Liver (tissue), 9 donors: ENCODE results near the gene PAPOLA. TPM values are rescaled to one million over a fixed set of nuclear protein-coding genes. Genes with fewer than 3 reads are reported as not detected.

ENCODE experiments used
- DNase-seq: peaks from one replicate; pipeline ENCODE4 v3.0.0-alpha.2; 2017; ENCODE audit warnings: low spot score
- H3K27ac ChIP-seq, 2 donors: one replicate each; pipeline ENCODE4 v1.7.0; 2013; ENCODE audit warnings: inconsistent platforms in 2 of 2, low read length in 2 of 2, control low read depth in 1 of 2, low read depth in 1 of 2, mild to moderate bottlenecking in 1 of 2
- H3K27me3 ChIP-seq, 4 donors: one replicate each; pipeline versions ENCODE4 v1.6.1 to v1.7.0; 2013; ENCODE audit warnings: low read length in 3 of 4, inconsistent platforms in 1 of 4, mild to moderate bottlenecking in 1 of 4, moderate library complexity in 1 of 4; ENCODE audit not compliant: control insufficient read depth in 4 of 4, insufficient read depth in 4 of 4
- H3K36me3 ChIP-seq, 4 donors: one replicate each; pipeline versions ENCODE4 v1.6.1 to v1.7.0; 2013; ENCODE audit warnings: low read length in 3 of 4, mild to moderate bottlenecking in 3 of 4, low read depth in 1 of 4, moderate library complexity in 1 of 4; ENCODE audit not compliant: control insufficient read depth in 4 of 4, insufficient read depth in 3 of 4
- H3K4me1 ChIP-seq, 4 donors: one replicate each; pipeline versions ENCODE4 v1.6.1 to v1.7.0; 2013; ENCODE audit warnings: low read length in 3 of 4, mild to moderate bottlenecking in 3 of 4, moderate library complexity in 1 of 4; ENCODE audit not compliant: control insufficient read depth in 4 of 4, insufficient read depth in 4 of 4
- H3K4me3 ChIP-seq, 3 donors: one replicate each; pipeline versions ENCODE4 v1.6.1 to v1.7.0; 2013; ENCODE audit warnings: low read length in 3 of 3, control low read depth in 1 of 3, low read depth in 1 of 3, mild to moderate bottlenecking in 1 of 3
- H3K9ac ChIP-seq, 2 donors: one replicate each; pipeline ENCODE4 v1.7.0; 2013; ENCODE audit warnings: low read length in 2 of 2, mild to moderate bottlenecking in 2 of 2, moderate library complexity in 2 of 2, control low read depth in 1 of 2, low read depth in 1 of 2
- H3K9me3 ChIP-seq, 4 donors: one replicate each; pipeline versions ENCODE4 v1.6.1 to v1.7.0; 2013; ENCODE audit warnings: low read length in 3 of 4; ENCODE audit not compliant: control insufficient read depth in 4 of 4
- ATF3 ChIP-seq: IDR thresholded peaks from 2 replicates; pipeline ENCODE4 v1.6.1; 2016; ENCODE audit warnings: antibody characterized with exemption
- CTCF ChIP-seq: fragments of 150-350 bp; IDR thresholded peaks from 2 replicates; pipeline ENCODE4 v1.5.1; 2017; ENCODE audit warnings: improper control_type of control experiment, low read depth, low read length; ENCODE audit not compliant: missing input control
- EGR1 ChIP-seq, 2 donors: IDR thresholded peaks; 2 replicates each; pipeline ENCODE4 v1.6.1; 2016 to 2018; ENCODE audit warnings: antibody characterized with exemption in 2 of 2, low read depth in 2 of 2
- FOXA2 ChIP-seq: IDR thresholded peaks from 2 replicates; pipeline ENCODE4 v1.6.1; 2016; ENCODE audit warnings: antibody characterized with exemption
- GABPA ChIP-seq, 2 donors: IDR thresholded peaks in 1 of 2; conservative IDR thresholded peaks in 1 of 2; 2 replicates each; pipeline ENCODE4 v1.6.1; 2016; ENCODE audit warnings: antibody characterized with exemption in 2 of 2, mild to moderate bottlenecking in 1 of 2, moderate library complexity in 1 of 2
- HNF4A ChIP-seq, 2 donors: conservative IDR thresholded peaks; 2 replicates each; pipeline ENCODE4 v1.6.1; 2016; ENCODE audit warnings: antibody characterized with exemption in 2 of 2, mild to moderate bottlenecking in 2 of 2
- HNF4G ChIP-seq: IDR thresholded peaks from 2 replicates; pipeline ENCODE4 v1.6.1; 2016; ENCODE audit warnings: antibody characterized with exemption
- JUND ChIP-seq, 2 donors: IDR thresholded peaks; 2 replicates each; pipeline ENCODE4 v1.6.1; 2016; ENCODE audit warnings: antibody characterized with exemption in 2 of 2
- MAX ChIP-seq: IDR thresholded peaks from 2 replicates; pipeline ENCODE4 v1.6.1; 2016; ENCODE audit warnings: antibody characterized with exemption
- NR2F2 ChIP-seq: IDR thresholded peaks from 2 replicates; pipeline ENCODE4 v1.6.1; 2016; ENCODE audit warnings: antibody characterized with exemption
- RAD21 ChIP-seq, 2 donors: IDR thresholded peaks; 2 replicates each; pipeline ENCODE4 v1.6.1; 2016; ENCODE audit warnings: antibody characterized with exemption in 2 of 2, mild to moderate bottlenecking in 2 of 2
- REST ChIP-seq: IDR thresholded peaks from 2 replicates; pipeline ENCODE4 v1.6.1; 2016; ENCODE audit warnings: antibody characterized with exemption, mild to moderate bottlenecking
- RXRA ChIP-seq, 2 donors: IDR thresholded peaks; 2 replicates each; pipeline ENCODE4 v1.6.1; 2017 to 2018; ENCODE audit warnings: antibody characterized with exemption in 2 of 2, mild to moderate bottlenecking in 1 of 2
- SP1 ChIP-seq: IDR thresholded peaks from 2 replicates; pipeline ENCODE4 v1.6.1; 2018; ENCODE audit warnings: antibody characterized with exemption, mild to moderate bottlenecking
- TAF1 ChIP-seq: conservative IDR thresholded peaks from 2 replicates; pipeline ENCODE4 v1.6.1; 2016; ENCODE audit warnings: antibody characterized with exemption, mild to moderate bottlenecking
- YY1 ChIP-seq: IDR thresholded peaks from 2 replicates; pipeline ENCODE4 v1.6.1; 2016; ENCODE audit warnings: antibody characterized with exemption, mild to moderate bottlenecking
- ZBTB33 ChIP-seq: IDR thresholded peaks from 2 replicates; pipeline ENCODE4 v1.6.1; 2016; ENCODE audit warnings: antibody characterized with exemption
- WGBS: extraction: QIAGEN DNeasy Blood & Tissue Kit; methylation state at CpG from one replicate; pipeline ENCODE4 v1.1.7; 2013; 5-methylcytosine and 5-hydroxymethylcytosine counted together
- polyA plus RNA-seq, 2 donors: library from polyadenylated mRNA; stranded (reverse) in 1 of 2; unstranded in 1 of 2; fragments of 200-250 nt in 1 of 2; fragments of >200 nt in 1 of 2; fragmentation: Nextera tagmentation in 1 of 2; extraction: Ambion mirVana in 1 of 2; gene quantifications; one replicate each; pipeline versions ENCODE4 v1.2.1 to v1.2.3, GENCODE V29; 2013 to 2015
- total RNA-seq, 2 donors: library from RNA; depleted of rRNA; stranded (reverse); fragments of >200 nt; gene quantifications; one replicate each; pipeline ENCODE4 v1.2.3, GENCODE V29; 2014
- donor health status: healthy.
- donor health status: healthy.
- donor health status: healthy.
- donor health status: healthy.
- donor health status: healthy.

The PAPOLA gene
- total and polyA plus RNA-seq, 4 donors = 29.4 to 107 (median 71.6) TPM

- Histone ChIP-seq H3K36me3 (peaks cover 0 to 10% (median 0%) of the 10 kb centered on the region in 4 donors), H3K9ac (no peak overlapping the region), H3K9me3 (no peaks in the 10 kb centered on the region), H3K4me3 (no peak overlapping the region), H3K4me1 (peaks cover 8 to 24% (median 17%) of the 10 kb centered on the region in 4 donors), H3K27ac (peak overlapping the region; percentile 47 to 52), H3K27me3 (no peaks in the 10 kb centered on the region)
- TF ChIP-seq HNF4A (conservative IDR thresholded peaks at IDR 0.05) (peak; percentile 54 to 57), YY1 (peak; percentile 49), JUND (IDR thresholded peaks at IDR 0.05) (peak in 1 of 2 donors; percentile 39), REST (no peak), RXRA (IDR thresholded peaks at IDR 0.05) (peak; percentile 45 to 51), FOXA2 (peak; percentile 49), GABPA (IDR thresholded peaks at IDR 0.05 in 1 of 2, conservative IDR thresholded peaks at IDR 0.05 in 1 of 2) (no peak)
- no peak for DNase-seq
- WGBS = 50% methylated on average over 6 of the region's 6 CpGs
These were observed 72.8 kb downstream of the PAPOLA start for GRCh38 chr14:96574633-96575632.

- 86% methylated on average over 6 of the region's 6 CpGs for WGBS
- DNase-seq = no peak
- no peak overlapping the region for H3K9ac ChIP-seq
- peaks cover 8 to 24% (median 17%) of the 10 kb centered on the region in 4 donors for H3K4me1 ChIP-seq
- H3K36me3 ChIP-seq = peaks cover 0 to 5% (median 0%) of the 10 kb centered on the region in 4 donors
- H3K9me3 ChIP-seq = no peaks in the 10 kb centered on the region
- no peak overlapping the region for H3K4me3 ChIP-seq
- H3K27ac ChIP-seq = no peak overlapping the region
- TF ChIP-seq JUND (IDR thresholded peaks at IDR 0.05) = no peak
- TF ChIP-seq HNF4A (conservative IDR thresholded peaks at IDR 0.05) = no peak
- H3K27me3 ChIP-seq = no peaks in the 10 kb centered on the region
These were observed 74.2 kb downstream of the PAPOLA start for GRCh38 chr14:96576359-96576758.

- no peak for DNase-seq
- Histone ChIP-seq H3K27ac (no peak overlapping the region), H3K36me3 (peaks cover 0 to 5% (median 0%) of the 10 kb centered on the region in 4 donors), H3K9me3 (no peaks in the 10 kb centered on the region), H3K4me1 (peaks cover 8 to 24% (median 17%) of the 10 kb centered on the region in 4 donors), H3K9ac (no peak overlapping the region), H3K27me3 (no peaks in the 10 kb centered on the region), H3K4me3 (no peak overlapping the region)
- no peak for TF ChIP-seq RXRA (IDR thresholded peaks at IDR 0.05)
- no peak for TF ChIP-seq EGR1 (IDR thresholded peaks at IDR 0.05; ENCODE audit: low read depth in 2 of 2)
- TF ChIP-seq ATF3 = no peak
- TF ChIP-seq YY1 = no peak
- no peak for TF ChIP-seq MAX
- TF ChIP-seq CTCF = no peak
- TF ChIP-seq HNF4A (conservative IDR thresholded peaks at IDR 0.05) = no peak
- TF ChIP-seq ZBTB33 = no peak
- no peak for TF ChIP-seq NR2F2
- no peak for TF ChIP-seq FOXA2
- TF ChIP-seq RAD21 (IDR thresholded peaks at IDR 0.05) = no peak
- TF ChIP-seq TAF1 = no peak
- no peak for TF ChIP-seq HNF4G
- TF ChIP-seq SP1 = no peak
- TF ChIP-seq GABPA (IDR thresholded peaks at IDR 0.05 in 1 of 2, conservative IDR thresholded peaks at IDR 0.05 in 1 of 2) = no peak
- WGBS = 57% methylated on average over 3 of the region's 3 CpGs
These were observed 74.8 kb downstream of the PAPOLA start for GRCh38 chr14:96576937-96577336.
